ENCODE data around the gene DENND4C. TPM values are rescaled to one million over a fixed set of nuclear protein-coding genes. Genes with fewer than 3 reads are reported as not detected.

Gene DENND4C
- total RNA-seq, 1 donor from 2014 or later = 105 TPM

- H3K36me3 ChIP-seq = no peaks in the 10 kb centered on the region
- no peak for DNase-seq
- no peak overlapping the region for H3K27ac ChIP-seq
- H3K4me1 ChIP-seq = no peaks in the 10 kb centered on the region
- intact Hi-C loops (cut with DNase I) = no loop called here
- H3K27me3 ChIP-seq = no peaks in the 10 kb centered on the region
- no peak for TF ChIP-seq CTCF (IDR thresholded peaks at IDR 0.05)
- H3K4me3 ChIP-seq = no peak overlapping the region
- H3K9me3 ChIP-seq = no peaks in the 10 kb centered on the region
- ATAC-seq = no peak
Observed at GRCh38 chr9:19209188-19209587, 21.3 kb upstream of the DENND4C start.

- Histone ChIP-seq H3K4me1 (no peaks in the 10 kb centered on the region), H3K36me3 (no peaks in the 10 kb centered on the region), H3K4me3 (no peak overlapping the region), H3K9me3 (no peaks in the 10 kb centered on the region), H3K27ac (no peak overlapping the region), H3K27me3 (no peaks in the 10 kb centered on the region)
- DNase-seq (no peak), ATAC-seq (no peak)
- intact Hi-C loops (cut with DNase I) = no loop called here
- TF ChIP-seq CTCF (IDR thresholded peaks at IDR 0.05) = no peak
Observed at GRCh38 chr9:19213823-19214222, 16.7 kb upstream of the DENND4C start.

- Histone ChIP-seq H3K9me3 (no peaks in the 10 kb centered on the region), H3K27me3 (no peaks in the 10 kb centered on the region), H3K4me3 (no peak overlapping the region), H3K4me1 (no peaks in the 10 kb centered on the region), H3K36me3 (no peaks in the 10 kb centered on the region), H3K27ac (no peak overlapping the region)
- DNase-seq = no peak
- TF ChIP-seq CTCF (IDR thresholded peaks at IDR 0.05) = no peak
- no peak for ATAC-seq
- intact Hi-C loops (cut with DNase I) = no loop called here
Observed at GRCh38 chr9:19216466-19216865, 14.0 kb upstream of the DENND4C start.

- ATAC-seq (no peak), DNase-seq (no peak)
- no peaks in the 10 kb centered on the region for H3K27me3 ChIP-seq
- no peak overlapping the region for H3K4me3 ChIP-seq
- H3K9me3 ChIP-seq = no peaks in the 10 kb centered on the region
- no peaks in the 10 kb centered on the region for H3K36me3 ChIP-seq
- TF ChIP-seq CTCF (IDR thresholded peaks at IDR 0.05) = no peak
- intact Hi-C loops (cut with DNase I) = no loop called here
- no peaks in the 10 kb centered on the region for H3K4me1 ChIP-seq
- no peak overlapping the region for H3K27ac ChIP-seq
Observed at GRCh38 chr9:19221326-19221725, 9.2 kb upstream of the DENND4C start.

GRCh38 chr9:19223724-19224123 lies 6.8 kb upstream of the DENND4C start:
- intact Hi-C loops (cut with DNase I) = no loop called here
- Histone ChIP-seq H3K4me1 (no peaks in the 10 kb centered on the region), H3K9me3 (no peaks in the 10 kb centered on the region), H3K36me3 (no peaks in the 10 kb centered on the region), H3K27me3 (no peaks in the 10 kb centered on the region), H3K27ac (no peak overlapping the region), H3K4me3 (no peak overlapping the region)
- no peak for TF ChIP-seq CTCF (IDR thresholded peaks at IDR 0.05)
- DNase-seq (no peak), ATAC-seq (peak; percentile 89)

GRCh38 chr9:19224563-19224962 lies 5.9 kb upstream of the DENND4C start:
- Histone ChIP-seq H3K4me3 (no peak overlapping the region), H3K27ac (no peak overlapping the region), H3K27me3 (no peaks in the 10 kb centered on the region), H3K9me3 (no peaks in the 10 kb centered on the region), H3K4me1 (no peaks in the 10 kb centered on the region), H3K36me3 (no peaks in the 10 kb centered on the region)
- no peak for ATAC-seq
- TF ChIP-seq CTCF (IDR thresholded peaks at IDR 0.05) = no peak
- intact Hi-C loops (cut with DNase I) = no loop called here
- DNase-seq = no peak
